ENCODE data around the gene LCE1A. TPM values are rescaled to one million over a fixed set of nuclear protein-coding genes. Genes with fewer than 3 reads are reported as not detected.

Gene LCE1A
- total RNA-seq, 1 donor from 2014 or later = not detected

GRCh38 chr1:152864443-152864842 lies 37.2 kb downstream of the LCE1A start:
- Histone ChIP-seq H3K36me3 (ENCODE audit: control insufficient read depth in 3 of 3, insufficient read depth in 3 of 3, low read length in 3 of 3) (no peaks in the 10 kb centered on the region), H3K9ac (ENCODE audit: low read depth in 1 of 3, low read length in 3 of 3) (no peak overlapping the region), H3K27me3 (ENCODE audit: control insufficient read depth in 3 of 3, insufficient read depth in 3 of 3, low read length in 3 of 3) (no peaks in the 10 kb centered on the region), H3K4me3 (ENCODE audit: low read length in 3 of 3) (no peak overlapping the region), H3K9me3 (ENCODE audit: control insufficient read depth in 3 of 3, low read length in 3 of 3) (no peaks in the 10 kb centered on the region), H3K27ac (ENCODE audit: low read depth, low read length) (no peak overlapping the region), H3K4me1 (ENCODE audit: control insufficient read depth in 3 of 3, insufficient read depth in 3 of 3, low read length in 3 of 3) (no peaks in the 10 kb centered on the region)

GRCh38 chr1:152866321-152866720 lies 39.0 kb downstream of the LCE1A start:
- H3K9ac ChIP-seq (ENCODE audit: low read depth in 1 of 3, low read length in 3 of 3) = no peak overlapping the region
- no peaks in the 10 kb centered on the region for H3K4me1 ChIP-seq (ENCODE audit: control insufficient read depth in 3 of 3, insufficient read depth in 3 of 3, low read length in 3 of 3)
- no peak overlapping the region for H3K27ac ChIP-seq (ENCODE audit: low read depth, low read length)
- H3K27me3 ChIP-seq (ENCODE audit: control insufficient read depth in 3 of 3, insufficient read depth in 3 of 3, low read length in 3 of 3) = no peaks in the 10 kb centered on the region
- H3K36me3 ChIP-seq (ENCODE audit: control insufficient read depth in 3 of 3, insufficient read depth in 3 of 3, low read length in 3 of 3) = no peaks in the 10 kb centered on the region
- no peak overlapping the region for H3K4me3 ChIP-seq (ENCODE audit: low read length in 3 of 3)
- H3K9me3 ChIP-seq (ENCODE audit: control insufficient read depth in 3 of 3, low read length in 3 of 3) = no peaks in the 10 kb centered on the region

GRCh38 chr1:152869808-152870419 lies 42.6 kb downstream of the LCE1A start:
- Histone ChIP-seq H3K27me3 (ENCODE audit: control insufficient read depth in 3 of 3, insufficient read depth in 3 of 3, low read length in 3 of 3) (no peaks in the 10 kb centered on the region), H3K4me3 (ENCODE audit: low read length in 3 of 3) (no peak overlapping the region), H3K9ac (ENCODE audit: low read depth in 1 of 3, low read length in 3 of 3) (no peak overlapping the region), H3K4me1 (ENCODE audit: control insufficient read depth in 3 of 3, insufficient read depth in 3 of 3, low read length in 3 of 3) (no peaks in the 10 kb centered on the region), H3K36me3 (ENCODE audit: control insufficient read depth in 3 of 3, insufficient read depth in 3 of 3, low read length in 3 of 3) (no peaks in the 10 kb centered on the region), H3K27ac (ENCODE audit: low read depth, low read length) (no peak overlapping the region), H3K9me3 (ENCODE audit: control insufficient read depth in 3 of 3, low read length in 3 of 3) (no peaks in the 10 kb centered on the region)

GRCh38 chr1:152870831-152871730 lies 43.8 kb downstream of the LCE1A start:
- no peaks in the 10 kb centered on the region for H3K36me3 ChIP-seq (ENCODE audit: control insufficient read depth in 3 of 3, insufficient read depth in 3 of 3, low read length in 3 of 3)
- H3K4me3 ChIP-seq (ENCODE audit: low read length in 3 of 3) = no peak overlapping the region
- no peaks in the 10 kb centered on the region for H3K4me1 ChIP-seq (ENCODE audit: control insufficient read depth in 3 of 3, insufficient read depth in 3 of 3, low read length in 3 of 3)
- no peak overlapping the region for H3K27ac ChIP-seq (ENCODE audit: low read depth, low read length)
- H3K9ac ChIP-seq (ENCODE audit: low read depth in 1 of 3, low read length in 3 of 3) = no peak overlapping the region
- H3K27me3 ChIP-seq (ENCODE audit: control insufficient read depth in 3 of 3, insufficient read depth in 3 of 3, low read length in 3 of 3) = no peaks in the 10 kb centered on the region
- no peaks in the 10 kb centered on the region for H3K9me3 ChIP-seq (ENCODE audit: control insufficient read depth in 3 of 3, low read length in 3 of 3)

GRCh38 chr1:152871731-152872126 lies 44.5 kb downstream of the LCE1A start:
- Histone ChIP-seq H3K9me3 (ENCODE audit: control insufficient read depth in 3 of 3, low read length in 3 of 3) (no peaks in the 10 kb centered on the region), H3K9ac (ENCODE audit: low read depth in 1 of 3, low read length in 3 of 3) (no peak overlapping the region), H3K27ac (ENCODE audit: low read depth, low read length) (no peak overlapping the region), H3K36me3 (ENCODE audit: control insufficient read depth in 3 of 3, insufficient read depth in 3 of 3, low read length in 3 of 3) (no peaks in the 10 kb centered on the region), H3K27me3 (ENCODE audit: control insufficient read depth in 3 of 3, insufficient read depth in 3 of 3, low read length in 3 of 3) (no peaks in the 10 kb centered on the region), H3K4me1 (ENCODE audit: control insufficient read depth in 3 of 3, insufficient read depth in 3 of 3, low read length in 3 of 3) (no peaks in the 10 kb centered on the region), H3K4me3 (ENCODE audit: low read length in 3 of 3) (no peak overlapping the region)

- Histone ChIP-seq H3K27me3 (ENCODE audit: control insufficient read depth in 3 of 3, insufficient read depth in 3 of 3, low read length in 3 of 3) (no peaks in the 10 kb centered on the region), H3K9ac (ENCODE audit: low read depth in 1 of 3, low read length in 3 of 3) (no peak overlapping the region), H3K27ac (ENCODE audit: low read depth, low read length) (no peak overlapping the region), H3K4me3 (ENCODE audit: low read length in 3 of 3) (no peak overlapping the region), H3K4me1 (ENCODE audit: control insufficient read depth in 3 of 3, insufficient read depth in 3 of 3, low read length in 3 of 3) (no peaks in the 10 kb centered on the region), H3K36me3 (ENCODE audit: control insufficient read depth in 3 of 3, insufficient read depth in 3 of 3, low read length in 3 of 3) (no peaks in the 10 kb centered on the region), H3K9me3 (ENCODE audit: control insufficient read depth in 3 of 3, low read length in 3 of 3) (no peaks in the 10 kb centered on the region)
These were observed 46.2 kb downstream of the LCE1A start for GRCh38 chr1:152873495-152873894.

GRCh38 chr1:152876827-152877226 lies 49.6 kb downstream of the LCE1A start:
- no peak overlapping the region for H3K4me3 ChIP-seq (ENCODE audit: low read length in 3 of 3)
- no peak overlapping the region for H3K27ac ChIP-seq (ENCODE audit: low read depth, low read length)
- no peak overlapping the region for H3K9ac ChIP-seq (ENCODE audit: low read depth in 1 of 3, low read length in 3 of 3)
- no peaks in the 10 kb centered on the region for H3K36me3 ChIP-seq (ENCODE audit: control insufficient read depth in 3 of 3, insufficient read depth in 3 of 3, low read length in 3 of 3)
- H3K27me3 ChIP-seq (ENCODE audit: control insufficient read depth in 3 of 3, insufficient read depth in 3 of 3, low read length in 3 of 3) = no peaks in the 10 kb centered on the region
- H3K4me1 ChIP-seq (ENCODE audit: control insufficient read depth in 3 of 3, insufficient read depth in 3 of 3, low read length in 3 of 3) = no peaks in the 10 kb centered on the region
- H3K9me3 ChIP-seq (ENCODE audit: control insufficient read depth in 3 of 3, low read length in 3 of 3) = no peaks in the 10 kb centered on the region

Other genes with a start within 250 kb of the LCE1A start
- gene LCE3D, start 247.0 kb upstream of the LCE1A start, total RNA-seq = not detected
- not detected for gene LCE3C, start 227.2 kb upstream of the LCE1A start, total RNA-seq
- gene LCE3B, start 213.7 kb upstream of the LCE1A start, total RNA-seq = not detected
- gene LCE3A, start 204.4 kb upstream of the LCE1A start, total RNA-seq = not detected
- gene LCE2D, start 164.1 kb upstream of the LCE1A start, total RNA-seq = not detected
- not detected for gene LCE2C, start 152.2 kb upstream of the LCE1A start, total RNA-seq
- not detected for gene LCE2B, start 141.3 kb upstream of the LCE1A start, total RNA-seq
- not detected for gene LCE2A, start 129.1 kb upstream of the LCE1A start, total RNA-seq
- not detected for gene LCE4A, start 119.3 kb upstream of the LCE1A start, total RNA-seq
- gene KPRP, start 69.4 kb upstream of the LCE1A start, total RNA-seq = not detected
- not detected for gene LCE1F, start 52.3 kb upstream of the LCE1A start, total RNA-seq
- gene LCE1E, start 41.2 kb upstream of the LCE1A start, total RNA-seq = not detected
- not detected for gene LCE1D, start 30.8 kb upstream of the LCE1A start, total RNA-seq
- not detected for gene LCE1C, start 20.8 kb upstream of the LCE1A start, total RNA-seq
- not detected for gene LCE1B, start 15.5 kb upstream of the LCE1A start, total RNA-seq
- not detected for gene LCE6A, start 15.4 kb downstream of the LCE1A start, total RNA-seq
- gene LCE7A, start 32.5 kb downstream of the LCE1A start, total RNA-seq = not detected
- not detected for gene SMCP, start 50.8 kb downstream of the LCE1A start, total RNA-seq
- gene IVL, start 81.1 kb downstream of the LCE1A start, total RNA-seq = not detected
- gene SPRR5, start 119.7 kb downstream of the LCE1A start, total RNA-seq = not detected
- gene SPRR4, start 143.2 kb downstream of the LCE1A start, total RNA-seq = not detected
- gene SPRR1A, start 156.6 kb downstream of the LCE1A start, total RNA-seq = not detected
- gene SPRR3, start 174.3 kb downstream of the LCE1A start, total RNA-seq = not detected
- not detected for gene SPRR1B, start 203.7 kb downstream of the LCE1A start, total RNA-seq
- gene SPRR2D, start 213.6 kb downstream of the LCE1A start, total RNA-seq = not detected
- not detected for gene SPRR2A, start 230.0 kb downstream of the LCE1A start, total RNA-seq
- not detected for gene SPRR2B, start 244.1 kb downstream of the LCE1A start, total RNA-seq

All from skeletal muscle tissue (tissue), 4 donors.